Measurements from ENCODE around the gene PRDM15.
A peak's percentile ranks its signal among the peaks of the same experiment; 100 is the strongest.

The PRDM15 gene

GRCh38 chr21:41908829-41909228 lies 29.7 kb upstream of the PRDM15 start:
- no peak for DNase-seq

DNA sequence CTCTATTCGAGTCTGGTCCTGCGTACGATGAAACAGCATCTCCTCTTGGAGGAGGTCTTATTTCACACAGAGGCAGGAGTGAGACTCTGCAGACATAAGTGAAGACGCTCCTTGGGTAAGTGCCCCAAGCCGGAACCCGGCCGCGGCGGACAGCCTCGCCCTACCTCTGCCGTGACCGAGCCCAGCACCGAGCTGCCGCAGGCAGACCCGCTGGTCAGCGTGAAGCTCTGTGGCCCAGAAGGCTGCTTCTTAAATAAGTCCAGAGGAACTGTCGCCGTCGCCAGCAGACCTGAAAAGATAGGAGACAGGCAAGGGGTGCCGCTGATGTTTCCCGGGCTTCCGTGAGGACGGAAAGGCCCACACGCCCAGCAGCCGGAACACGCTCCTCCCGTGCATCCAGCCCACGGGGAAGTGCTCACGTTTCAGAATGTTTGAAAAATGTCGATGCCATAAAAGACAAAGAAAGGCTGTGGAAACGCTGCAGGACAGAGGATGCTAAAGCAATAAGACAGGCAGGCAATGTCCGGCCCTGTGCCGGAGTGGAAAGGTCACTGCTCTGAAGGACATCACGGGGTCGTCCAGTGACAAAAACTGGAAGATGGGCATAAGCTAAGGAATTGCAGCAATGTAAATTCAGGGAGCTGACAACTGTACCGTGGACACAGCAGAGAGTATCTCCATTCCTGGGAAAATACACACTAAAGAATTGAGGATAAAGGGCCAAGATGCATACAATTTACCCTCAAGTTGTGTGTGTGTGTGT lies 28.5 kb upstream of the PRDM15 start:
- DNase-seq, result no peak

GRCh38 chr21:41906770-41907169 lies 27.6 kb upstream of the PRDM15 start:
- no peak for DNase-seq

GRCh38 chr21:41903559-41904351 lies 24.6 kb upstream of the PRDM15 start:
- DNase-seq, result no peak

DNA sequence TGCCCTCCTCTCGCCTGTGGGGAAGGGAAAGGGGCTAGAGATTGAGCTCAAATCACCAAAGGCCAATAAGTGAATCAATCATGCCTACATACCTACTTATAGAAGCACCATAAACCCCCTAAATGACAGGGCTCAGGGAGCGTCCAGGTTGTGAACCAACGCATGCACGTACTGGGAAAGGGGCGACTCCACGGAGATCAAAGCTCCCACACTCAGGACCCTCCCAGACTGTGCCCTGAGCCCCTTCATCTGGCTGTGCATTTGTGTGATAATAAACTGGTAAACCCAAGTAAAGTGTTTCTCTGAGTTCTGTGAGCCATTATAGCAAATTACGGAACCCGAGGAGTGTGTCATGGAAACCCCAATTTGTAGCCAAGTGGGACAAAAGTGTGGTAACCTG lies 23.8 kb upstream of the PRDM15 start:
- no peak for DNase-seq

DNA sequence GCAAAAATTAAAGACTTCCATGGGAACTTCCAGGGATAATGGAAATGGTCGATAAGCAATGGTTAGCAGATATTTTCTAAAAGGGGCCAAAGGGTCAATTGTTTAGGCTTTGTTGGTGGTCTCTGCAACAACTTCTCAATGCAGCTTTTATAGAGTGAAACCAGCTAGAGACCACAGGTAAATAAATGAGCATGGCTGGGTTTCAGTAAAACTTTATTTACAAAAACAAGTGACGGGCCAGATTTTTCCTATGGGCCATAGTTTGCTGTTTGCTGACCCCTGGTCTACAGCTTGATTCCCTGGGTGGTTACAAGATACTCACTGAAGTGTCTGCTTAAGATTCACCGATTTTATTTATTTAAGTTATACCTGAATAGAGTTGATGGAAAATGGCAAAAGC lies 22.6 kb upstream of the PRDM15 start:
- DNase-seq, result no peak

GRCh38 chr21:41901099-41901498 lies 22.0 kb upstream of the PRDM15 start:
- DNase-seq, result no peak

- no peak for DNase-seq
These were observed 21.3 kb upstream of the PRDM15 start for GRCh38 chr21:41900401-41900800.

DNA sequence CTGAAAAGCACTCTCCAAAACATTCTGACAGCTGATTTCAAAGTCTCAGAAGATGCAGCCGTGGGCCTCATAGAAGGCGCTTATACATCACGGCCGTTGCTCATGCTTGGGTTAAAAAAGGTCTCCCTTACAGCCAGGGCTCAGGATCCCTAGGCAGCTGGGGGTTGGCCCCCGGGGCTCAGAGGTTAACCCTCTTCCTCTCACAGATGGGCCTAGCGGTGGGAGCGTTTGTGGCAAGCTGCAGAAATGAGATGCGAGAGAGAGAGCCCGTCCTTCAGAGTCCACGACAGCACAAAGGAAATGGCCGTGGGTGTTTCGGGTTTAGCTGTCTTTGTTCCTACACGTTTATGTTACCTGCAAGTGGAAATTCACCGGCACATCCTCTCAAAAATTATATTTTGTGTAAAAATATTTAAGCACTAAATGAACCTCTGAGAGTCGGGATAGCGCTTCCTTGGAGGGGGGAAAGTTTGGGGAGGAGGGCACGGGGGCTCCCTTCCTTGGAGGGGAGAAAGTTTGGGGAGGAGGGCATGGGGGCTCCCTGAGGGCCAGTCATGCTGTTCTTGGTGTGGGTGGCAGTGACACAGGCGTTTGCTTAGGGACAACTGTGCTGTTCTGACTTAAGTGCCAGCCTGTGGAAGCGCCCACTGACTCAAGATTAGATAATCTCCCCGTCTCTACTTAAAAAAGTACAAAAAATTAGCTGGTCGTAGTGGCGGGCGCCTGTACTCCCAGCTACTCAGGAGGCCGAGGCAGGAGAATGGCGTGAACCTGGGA lies 20.5 kb upstream of the PRDM15 start:
- no peak for DNase-seq

GRCh38 chr21:41898998-41899397 lies 19.9 kb upstream of the PRDM15 start:
- DNase-seq, result no peak

DNA sequence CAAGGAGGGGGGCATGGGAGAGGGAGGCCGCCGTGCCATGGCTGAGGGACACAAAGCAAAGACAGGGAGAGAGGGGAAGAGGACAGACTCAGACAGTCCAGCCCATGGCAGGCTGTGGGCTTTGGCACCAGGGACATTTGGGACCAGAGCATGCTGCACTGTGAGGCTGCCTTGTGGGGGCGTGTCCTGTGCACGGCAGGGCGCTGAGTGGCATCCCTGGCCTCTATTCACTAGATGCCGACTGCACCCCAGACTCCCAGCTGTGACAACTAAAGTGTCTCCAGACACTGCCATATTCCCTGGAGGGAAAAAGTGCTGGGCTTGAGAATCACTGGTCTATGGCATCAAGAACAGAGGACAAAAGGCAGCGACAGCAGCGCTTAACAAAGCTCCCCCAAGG lies 18.6 kb upstream of the PRDM15 start:
- peak in 2 of 3 experiments; percentile 23 to 28 for DNase-seq

DNA sequence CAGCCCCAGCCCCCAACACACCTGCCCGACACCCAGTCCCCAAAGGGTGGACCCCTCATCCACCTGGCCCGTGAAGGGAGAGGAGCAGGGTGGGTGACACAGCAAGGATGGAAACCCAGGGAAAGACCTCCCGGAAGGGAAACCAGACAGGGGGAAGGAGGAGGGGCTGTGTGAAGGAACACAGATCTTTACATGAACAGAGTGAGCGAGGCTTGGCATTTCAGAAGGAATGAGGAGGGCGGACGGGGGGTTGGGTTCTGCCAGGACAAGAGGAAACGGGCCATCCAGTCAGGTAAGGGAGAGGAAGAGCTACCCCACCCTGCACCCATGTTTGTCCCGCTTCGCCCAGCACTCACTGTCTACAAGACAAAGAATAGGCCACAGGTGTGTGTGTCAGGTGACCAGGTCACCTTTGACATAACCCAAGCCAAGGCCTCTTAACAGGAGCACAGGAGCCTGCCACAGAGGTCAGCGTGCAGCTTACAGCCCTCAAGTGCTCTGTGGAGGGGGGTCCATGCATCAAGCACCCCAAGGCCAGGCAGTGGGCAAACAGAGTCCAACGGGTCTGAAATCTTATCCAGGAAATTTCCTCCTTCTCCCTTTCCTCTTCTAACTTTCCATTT lies 18.0 kb upstream of the PRDM15 start:
- no peak for DNase-seq

GRCh38 chr21:41895643-41896493 lies 16.7 kb upstream of the PRDM15 start:
- DNase-seq, result peak in 1 of 3 experiments; percentile 19

DNA sequence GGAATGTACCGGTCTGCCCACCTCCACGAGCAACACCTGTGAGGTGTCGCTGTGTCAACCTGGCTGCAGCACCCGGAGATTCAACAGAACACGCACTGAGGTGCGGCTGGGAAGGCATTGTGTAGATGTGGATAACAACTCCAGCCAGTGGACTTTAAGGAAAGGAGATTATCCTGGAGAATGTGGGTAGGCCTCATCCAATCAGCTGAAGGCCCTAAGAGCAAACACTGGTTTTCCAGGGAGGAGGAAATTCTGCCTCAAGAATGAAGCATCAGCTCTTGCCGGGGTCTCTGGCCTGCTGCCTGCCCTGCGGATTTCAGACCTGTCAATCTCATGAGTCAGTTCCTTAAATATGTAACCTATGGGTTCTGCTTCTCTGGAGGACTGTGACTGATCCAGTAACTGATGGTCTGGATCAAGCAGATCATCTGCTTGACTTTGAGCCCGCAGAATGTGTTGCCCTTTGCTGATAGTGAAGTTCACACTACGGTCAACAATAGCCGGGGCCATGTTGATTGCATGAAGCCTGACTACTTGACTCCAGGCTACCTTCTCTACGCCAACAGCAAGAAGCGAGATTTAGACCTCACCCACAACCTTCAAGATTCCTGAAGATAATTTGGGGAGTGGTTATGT lies 15.9 kb upstream of the PRDM15 start:
- DNase-seq, result no peak

- DNase-seq, result no peak
These were observed 15.4 kb upstream of the PRDM15 start for GRCh38 chr21:41894511-41894910.

GRCh38 chr21:41892726-41893125 lies 13.6 kb upstream of the PRDM15 start:
- no peak for DNase-seq

- DNase-seq, result no peak
These were observed 12.0 kb upstream of the PRDM15 start for GRCh38 chr21:41891132-41891531.

DNA sequence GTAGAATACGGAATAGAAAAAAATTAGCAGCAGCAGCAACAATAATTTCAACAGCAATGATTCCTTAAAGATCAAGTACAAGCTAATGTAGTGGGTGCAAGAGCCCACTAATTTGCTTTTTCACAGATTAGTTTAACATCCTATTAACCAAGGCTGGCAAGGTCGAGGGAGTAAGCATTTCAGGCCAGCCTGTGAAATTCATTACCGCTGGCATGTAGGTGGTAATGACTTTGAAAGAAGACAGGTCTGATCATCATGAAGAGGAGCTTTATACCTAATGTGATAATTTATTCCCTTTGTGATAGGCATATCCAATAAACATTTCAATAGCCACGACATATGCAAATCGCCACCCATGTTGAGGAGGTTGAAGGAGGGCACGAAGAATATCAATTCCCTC lies 11.2 kb upstream of the PRDM15 start:
- DNase-seq, result no peak

DNA sequence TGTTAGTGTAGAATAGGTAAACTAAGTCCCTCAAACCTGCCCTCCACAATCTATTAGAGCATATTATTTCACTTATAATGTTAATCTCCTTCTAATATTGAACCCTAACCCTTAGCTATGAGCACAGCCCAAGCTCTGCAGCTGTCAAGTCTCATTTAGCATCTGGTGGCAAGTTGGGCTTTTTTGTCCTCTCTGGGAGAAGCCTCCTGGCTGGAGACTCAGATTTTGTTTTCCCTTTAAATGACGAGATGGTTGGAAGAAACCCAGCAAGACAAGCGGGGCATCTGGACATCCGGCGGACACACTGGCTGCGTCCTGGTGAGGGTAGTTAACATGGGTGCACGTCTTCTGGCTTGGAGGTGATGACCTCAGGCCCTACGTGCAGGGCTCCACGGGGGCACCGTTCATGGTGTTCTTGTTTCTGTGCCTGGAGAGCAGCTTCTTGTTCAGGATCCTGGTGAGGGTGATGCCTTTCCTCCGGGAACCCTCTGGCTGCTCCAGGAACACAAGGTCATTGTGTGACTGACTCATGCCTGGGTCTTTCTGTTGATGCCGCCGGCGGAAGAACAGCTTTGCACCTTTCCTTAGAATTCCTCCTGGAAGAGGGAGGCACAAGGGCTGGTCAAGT lies 9.7 kb upstream of the PRDM15 start:
- DNase-seq, result no peak

- DNase-seq, result no peak
These were observed 8.5 kb upstream of the PRDM15 start for GRCh38 chr21:41887667-41888066.

DNA sequence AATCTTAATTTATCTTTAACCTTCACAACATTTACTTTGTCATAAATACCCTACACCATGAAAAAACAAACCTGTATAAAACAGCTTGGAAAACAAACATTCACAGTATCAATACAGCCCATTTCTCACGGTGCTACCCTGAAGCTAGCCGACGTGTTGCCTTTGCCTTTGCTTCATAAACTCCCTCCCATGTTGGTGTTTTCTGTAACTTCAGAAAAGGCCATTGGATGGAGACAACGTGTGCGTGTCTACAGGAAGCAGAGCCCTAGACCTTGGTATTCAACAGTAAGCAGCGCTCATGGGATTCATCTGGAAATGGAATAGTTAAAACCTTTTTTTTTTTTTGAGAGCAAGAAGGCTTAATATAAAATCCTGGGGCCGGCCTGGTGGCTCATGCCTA lies 7.2 kb upstream of the PRDM15 start:
- DNase-seq, result peak in 1 of 3 experiments; percentile 18
